Ascending aorta (tissue), 2 donors: ENCODE results near the gene MSLN. TPM values are rescaled to one million over a fixed set of nuclear protein-coding genes. Genes with fewer than 3 reads are reported as not detected.

Experiments
- DNase-seq, 2 donors: peaks; one replicate each; pipeline ENCODE4 v3.0.0-alpha.2; 2019; ENCODE audit warnings: low spot score in 2 of 2
- H3K27ac ChIP-seq, 2 donors: fragments of 200-600 bp; sonication (generic); one replicate each; pipeline ENCODE4 v1.5.1; 2016 to 2017; ENCODE audit warnings: mild to moderate bottlenecking in 1 of 2
- H3K27me3 ChIP-seq: fragments of 200-600 bp; sonication (generic); one replicate; pipeline ENCODE4 v1.5.1; 2017
- H3K36me3 ChIP-seq, 2 donors: fragments of 200-600 bp; sonication (generic); one replicate each; pipeline ENCODE4 v1.5.1; 2016
- H3K4me1 ChIP-seq, 2 donors: fragments of 200-600 bp; sonication (generic); one replicate each; pipeline ENCODE4 v1.5.1; 2016 to 2017; ENCODE audit warnings: mild to moderate bottlenecking in 1 of 2
- H3K4me3 ChIP-seq, 2 donors: fragments of 200-600 bp; sonication (generic); one replicate each; pipeline ENCODE4 v1.5.1; 2016 to 2017; ENCODE audit warnings: mild to moderate bottlenecking in 1 of 2
- H3K9me3 ChIP-seq, 2 donors: fragments of 200-600 bp; sonication (generic); one replicate each; pipeline ENCODE4 v1.5.1; 2016
- CTCF ChIP-seq, 3 experiments: fragments of 200-600 bp in 2 of 3; fragments of 450-650 bp in 1 of 3; sonication (generic) in 2 of 3; IDR thresholded peaks; one replicate each; pipeline ENCODE4 v1.5.1; 2016 to 2019; ENCODE audit warnings: antibody characterized with exemption in 3 of 3, mild to moderate bottlenecking in 1 of 3, moderate library complexity in 1 of 3
- intact Hi-C: fragments of 100-400 bp; cut with DNase I; formaldehyde crosslinking; loops from one replicate; pipeline ENCODE4 v1.15.1; 2023
- total RNA-seq: library from RNA; depleted of rRNA; stranded (reverse); fragments of >200 nt; gene quantifications from one replicate; pipeline ENCODE4 v1.1.0, GENCODE V29; 2016

The MSLN gene
- total RNA-seq, 1 donor from 2014 or later = 1.7 TPM

- DNase-seq = no peak
- Histone ChIP-seq H3K4me3 (no peak overlapping the region), H3K9me3 (no peaks in the 10 kb centered on the region), H3K4me1 (peaks cover 7 to 10% of the 10 kb centered on the region in 2 donors), H3K27me3 (peaks cover 14% of the 10 kb centered on the region), H3K36me3 (no peaks in the 10 kb centered on the region), H3K27ac (no peak overlapping the region)
- intact Hi-C loops = no loop called here
- TF ChIP-seq CTCF (IDR thresholded peaks at IDR 0.05) = no peak
Observed at GRCh38 chr16:802914-803753, 42.6 kb downstream of the MSLN start.

- no peak overlapping the region for H3K27ac ChIP-seq
- TF ChIP-seq CTCF (IDR thresholded peaks at IDR 0.05) = no peak
- DNase-seq = no peak
- H3K36me3 ChIP-seq = no peaks in the 10 kb centered on the region
- no peak overlapping the region for H3K4me3 ChIP-seq
- H3K4me1 ChIP-seq = peaks cover 12 to 14% of the 10 kb centered on the region in 2 donors
- H3K27me3 ChIP-seq = peaks cover 14% of the 10 kb centered on the region
- H3K9me3 ChIP-seq = no peaks in the 10 kb centered on the region
- intact Hi-C loops = no loop called here
Observed at GRCh38 chr16:803754-804080, 43.2 kb downstream of the MSLN start.

- peaks cover 12% of the 10 kb centered on the region for H3K27me3 ChIP-seq
- no peaks in the 10 kb centered on the region for H3K36me3 ChIP-seq
- intact Hi-C loops = no loop called here
- no peaks in the 10 kb centered on the region for H3K9me3 ChIP-seq
- H3K4me3 ChIP-seq = no peak overlapping the region
- no peak for TF ChIP-seq CTCF (IDR thresholded peaks at IDR 0.05)
- DNase-seq = no peak
- H3K27ac ChIP-seq = no peak overlapping the region
- peaks cover 12 to 14% of the 10 kb centered on the region in 2 donors for H3K4me1 ChIP-seq
Observed at GRCh38 chr16:804193-805048, 43.9 kb downstream of the MSLN start.

- no peak overlapping the region for H3K27ac ChIP-seq
- intact Hi-C loops = no loop called here
- H3K4me1 ChIP-seq = peaks cover 12 to 14% of the 10 kb centered on the region in 2 donors
- no peaks in the 10 kb centered on the region for H3K36me3 ChIP-seq
- DNase-seq = no peak
- H3K9me3 ChIP-seq = no peaks in the 10 kb centered on the region
- H3K4me3 ChIP-seq = no peak overlapping the region
- H3K27me3 ChIP-seq = peaks cover 3% of the 10 kb centered on the region
- no peak for TF ChIP-seq CTCF (IDR thresholded peaks at IDR 0.05)
Observed at GRCh38 chr16:805474-805873, 44.9 kb downstream of the MSLN start.

- Histone ChIP-seq H3K36me3 (no peaks in the 10 kb centered on the region), H3K4me3 (peak overlapping the region; percentile 66 to 99), H3K4me1 (peaks cover 12 to 14% of the 10 kb centered on the region in 2 donors), H3K9me3 (no peaks in the 10 kb centered on the region), H3K27me3 (no peaks in the 10 kb centered on the region), H3K27ac (peak overlapping the region; percentile 87 to 90)
- intact Hi-C loops = loop anchor here (1.0 kb wide), 2 partner anchors 19 to 163 kb away; partner anchors contain the start of genes CHTF18, LMF1 and RPUSD1
- peak; percentile 75 to 95 for DNase-seq
- no peak for TF ChIP-seq CTCF (IDR thresholded peaks at IDR 0.05)
Observed at GRCh38 chr16:807347-808084, 47.0 kb downstream of the MSLN start.
